Loucy (cell line): ENCODE measurements around the gene PPRC1.

ENCODE experiments used
- H2AFZ ChIP-seq: fragments of 200-600 bp; sonication (generic); 2 replicates; pipeline ENCODE4 v1.6.0; 2016; ENCODE audit warnings: antibody characterized with exemption, mild to moderate bottlenecking, low read length, moderate library complexity
- H3F3A ChIP-seq: fragments of 200-600 bp; 2 replicates; pipeline ENCODE4 v1.6.0; 2016; ENCODE audit warnings: antibody characterized with exemption, low read depth, mild to moderate bottlenecking
- H3K27me3 ChIP-seq: fragments of 200-600 bp; sonication (generic); 2 replicates; pipeline ENCODE4 v1.6.1; 2014; ENCODE audit warnings: low read length, mild to moderate bottlenecking; ENCODE audit not compliant: insufficient read depth, poor library complexity, severe bottlenecking
- H3K36me3 ChIP-seq: fragments of 200-600 bp; sonication (generic); 2 replicates; pipeline ENCODE4 v1.6.1; 2016; ENCODE audit warnings: low read length; ENCODE audit not compliant: insufficient read depth
- H3K4me1 ChIP-seq: fragments of 200-600 bp; sonication (generic); 2 replicates; pipeline ENCODE4 v1.5.1; 2014; ENCODE audit warnings: low read length, mild to moderate bottlenecking; ENCODE audit not compliant: insufficient read depth, poor library complexity, severe bottlenecking
- H3K4me2 ChIP-seq: fragments of 200-600 bp; sonication (generic); 2 replicates; pipeline ENCODE4 v1.6.0; 2014; ENCODE audit warnings: antibody characterized with exemption, low read length, low read depth, mild to moderate bottlenecking; ENCODE audit not compliant: poor library complexity, severe bottlenecking
- H3K4me3 ChIP-seq: fragments of 200-600 bp; sonication (generic); 2 replicates; pipeline ENCODE4 v1.5.1; 2014; ENCODE audit warnings: low read length, mild to moderate bottlenecking, mixed read lengths; ENCODE audit not compliant: poor library complexity, severe bottlenecking
- H3K79me2 ChIP-seq: fragments of 200-600 bp; sonication (generic); 2 replicates; pipeline ENCODE4 v1.6.1; 2014; ENCODE audit warnings: low read length; ENCODE audit not compliant: insufficient read depth
- H3K9ac ChIP-seq: fragments of 200-600 bp; sonication (generic); 2 replicates; pipeline ENCODE4 v1.6.0; 2014; ENCODE audit warnings: mild to moderate bottlenecking, low read depth, low read length, moderate library complexity; ENCODE audit not compliant: poor library complexity, severe bottlenecking
- H3K9me2 ChIP-seq: fragments of 200-600 bp; sonication (generic); replicated peaks from 2 replicates; pipeline ENCODE4 v1.6.1; 2016; ENCODE audit warnings: low read depth, low read length, mixed read lengths
- H3K9me3 ChIP-seq: fragments of 200-600 bp; sonication (generic); 2 replicates; pipeline ENCODE4 v1.6.1; 2014; ENCODE audit warnings: mild to moderate bottlenecking, antibody characterized with exemption, low read length, low read depth; ENCODE audit not compliant: insufficient read depth
- H4K20me1 ChIP-seq: fragments of 200-600 bp; sonication (generic); 2 replicates; pipeline ENCODE4 v1.6.0; 2014; ENCODE audit warnings: antibody characterized with exemption, low read length, mild to moderate bottlenecking; ENCODE audit not compliant: insufficient read depth, poor library complexity, severe bottlenecking
- CTCF ChIP-seq: fragments of 200-600 bp; sonication (generic); conservative IDR thresholded peaks from 2 replicates; pipeline ENCODE4 v1.5.1; 2014; ENCODE audit warnings: mild to moderate bottlenecking, antibody characterized with exemption, low read length
- EZH2phosphoT487 ChIP-seq: fragments of 200-600 bp; IDR thresholded peaks from 2 replicates; pipeline ENCODE4 v1.6.1; 2018; ENCODE audit warnings: antibody characterized with exemption, mild to moderate bottlenecking, moderate library complexity, borderline replicate concordance

PPRC1 gene

DNA sequence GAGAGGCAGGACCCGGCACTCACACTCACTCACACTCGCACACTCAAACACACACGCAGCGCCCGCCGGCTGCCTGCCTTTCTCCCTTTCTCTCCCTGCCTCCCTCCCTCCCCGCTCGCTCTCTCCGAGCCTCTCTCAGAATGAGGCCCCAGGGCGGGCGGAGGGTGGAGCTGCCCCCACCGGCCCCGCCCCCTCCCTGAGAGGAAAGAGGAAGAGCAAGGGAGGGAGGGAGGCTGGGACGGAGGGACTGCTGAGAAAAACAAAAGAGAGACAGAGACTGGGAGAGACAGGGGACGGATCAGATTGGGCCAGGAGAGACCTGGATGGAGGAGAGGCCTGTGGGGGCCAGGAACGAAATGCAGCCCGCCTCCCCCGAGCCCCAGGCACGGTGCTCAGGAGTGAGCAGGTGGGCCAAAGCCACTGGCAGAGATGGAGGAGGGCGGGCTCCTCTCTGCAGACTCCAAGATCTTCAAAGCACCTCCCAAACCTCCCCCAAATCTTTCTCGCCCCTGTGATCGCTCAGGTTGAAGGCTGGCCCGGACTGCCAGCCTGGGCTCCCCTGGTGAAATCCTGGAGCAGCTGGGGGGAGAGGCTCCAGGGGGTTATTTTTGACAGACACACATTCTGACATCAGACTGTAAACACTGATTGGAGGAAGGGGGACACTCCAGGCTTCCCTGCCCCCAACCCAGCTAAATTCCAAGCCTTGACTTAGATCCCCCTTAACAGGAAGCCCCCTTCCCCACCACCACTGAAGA lies 17.8 kb upstream of the PPRC1 start:
- Histone ChIP-seq H3K4me3 (peak overlapping the region; percentile 76), H3K4me1 (peaks cover 56% of the 10 kb centered on the region), H3K9me2 (no peaks in the 10 kb centered on the region), H3K79me2 (peaks cover 92% of the 10 kb centered on the region), H3K36me3 (peaks cover 16% of the 10 kb centered on the region; the same call in 1 of the 2 replicates), H3K4me2 (peak overlapping the region; percentile 97), H3K9me3 (no peaks in the 10 kb centered on the region), H4K20me1 (peaks cover 64% of the 10 kb centered on the region), H3K27me3 (no peaks in the 10 kb centered on the region), H3K9ac (peak overlapping the region; percentile 94), H3F3A (peaks cover 6% of the 10 kb centered on the region; the same call in 1 of the 2 replicates), H2AFZ (no peak overlapping the region)
- TF ChIP-seq EZH2phosphoT487 (no peak), CTCF (no peak)

DNA sequence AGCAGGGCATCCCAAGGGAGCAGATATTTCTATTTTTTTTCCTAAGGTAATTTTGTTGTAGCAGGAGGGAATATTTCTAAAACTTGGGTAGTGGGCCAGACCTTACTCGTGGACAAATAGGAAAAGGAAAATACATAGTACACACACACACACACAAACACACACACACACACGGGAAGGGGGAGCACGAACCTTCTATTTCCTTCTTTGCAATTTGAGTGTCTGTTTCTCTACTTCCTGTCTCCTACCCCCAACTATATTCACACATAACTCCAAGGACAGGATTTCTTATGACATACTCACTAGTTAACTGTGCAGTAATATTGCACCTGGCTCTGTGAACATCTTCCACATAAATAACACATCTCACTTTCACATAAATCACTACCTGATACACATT lies 17.1 kb upstream of the PPRC1 start:
- TF ChIP-seq EZH2phosphoT487 (no peak), CTCF (no peak)
- H3K4me2 ChIP-seq = peak overlapping the region; percentile 97
- H3K4me1 ChIP-seq = peaks cover 57% of the 10 kb centered on the region
- H3K36me3 ChIP-seq = peaks cover 8% of the 10 kb centered on the region; the same call in 1 of the 2 replicates
- peak overlapping the region; percentile 76 for H3K4me3 ChIP-seq
- H2AFZ ChIP-seq = no peak overlapping the region
- H3K9me2 ChIP-seq = no peaks in the 10 kb centered on the region
- H3K9ac ChIP-seq = peak overlapping the region; percentile 94
- H3F3A ChIP-seq = peaks cover 6% of the 10 kb centered on the region; the same call in 1 of the 2 replicates
- H3K27me3 ChIP-seq = no peaks in the 10 kb centered on the region
- no peaks in the 10 kb centered on the region for H3K9me3 ChIP-seq
- H3K79me2 ChIP-seq = peaks cover 85% of the 10 kb centered on the region
- peaks cover 58% of the 10 kb centered on the region for H4K20me1 ChIP-seq

GRCh38 chr10:102116656-102117055 lies 16.2 kb upstream of the PPRC1 start:
- Histone ChIP-seq H3F3A (peaks cover 6% of the 10 kb centered on the region; the same call in 1 of the 2 replicates), H3K4me2 (peak overlapping the region; percentile 97), H3K4me1 (peaks cover 65% of the 10 kb centered on the region), H3K9me3 (no peaks in the 10 kb centered on the region), H3K9me2 (no peaks in the 10 kb centered on the region), H3K79me2 (peaks cover 76% of the 10 kb centered on the region), H3K27me3 (no peaks in the 10 kb centered on the region), H4K20me1 (peaks cover 49% of the 10 kb centered on the region), H2AFZ (no peak overlapping the region), H3K36me3 (no peaks in the 10 kb centered on the region; the same call in 1 of the 2 replicates), H3K9ac (peak overlapping the region; percentile 94), H3K4me3 (peak overlapping the region; percentile 76)
- TF ChIP-seq CTCF = no peak
- TF ChIP-seq EZH2phosphoT487 = no peak
